ENCODE results near the gene PIK3C2A. TPM values are rescaled to one million over a fixed set of nuclear protein-coding genes. Genes with fewer than 3 reads are reported as not detected.

PIK3C2A gene
- total RNA-seq, 5 donors from 2014 or later (not counting 1 experiment from before 2014, with no cell fraction given): 26.3 to 40.6 (median 30.0) TPM

Other genes starting within 250 kb of the PIK3C2A start
- 1 to 10 TPM; 4.8 to 8.8 (median 5.8) TPM for gene PLEKHA7, start 193.6 kb downstream of the PIK3C2A start, total RNA-seq
- gene RPS13, start 130.3 kb downstream of the PIK3C2A start, total RNA-seq: 1,000 to 10,000 TPM; 1,534 to 1,829 (median 1,711) TPM
- 100 to 1,000 TPM in 1 of 5 donors, 10 to 100 TPM in 4; 43.6 to 119 (median 67.0) TPM for gene NUCB2, start 68.8 kb upstream of the PIK3C2A start, total RNA-seq
- 1 to 10 TPM; 1.8 to 3.6 (median 2.6) TPM for gene NCR3LG1, start 143.8 kb upstream of the PIK3C2A start, total RNA-seq
- gene KCNJ11, start 180.7 kb upstream of the PIK3C2A start, total RNA-seq: under 1 TPM in 4 of 5 donors, not detected in 1; 0.33 to 0.63 (median 0.50) TPM

Data from T-cell (primary cell).